IPS-18c (cell line): ENCODE data around the gene MRTFB.

Source experiments
- H3K4me3 ChIP-seq: 2 replicates; pipeline ENCODE4 v1.7.0; 2013; ENCODE audit warnings: low read depth, mild to moderate bottlenecking, low read length, moderate library complexity; ENCODE audit not compliant: insufficient read depth
- H3K9me3 ChIP-seq: one replicate; pipeline ENCODE4 v1.6.1; 2013; ENCODE audit warnings: mild to moderate bottlenecking, low read length, moderate library complexity; ENCODE audit not compliant: control insufficient read depth, insufficient read depth

MRTFB gene

DNA sequence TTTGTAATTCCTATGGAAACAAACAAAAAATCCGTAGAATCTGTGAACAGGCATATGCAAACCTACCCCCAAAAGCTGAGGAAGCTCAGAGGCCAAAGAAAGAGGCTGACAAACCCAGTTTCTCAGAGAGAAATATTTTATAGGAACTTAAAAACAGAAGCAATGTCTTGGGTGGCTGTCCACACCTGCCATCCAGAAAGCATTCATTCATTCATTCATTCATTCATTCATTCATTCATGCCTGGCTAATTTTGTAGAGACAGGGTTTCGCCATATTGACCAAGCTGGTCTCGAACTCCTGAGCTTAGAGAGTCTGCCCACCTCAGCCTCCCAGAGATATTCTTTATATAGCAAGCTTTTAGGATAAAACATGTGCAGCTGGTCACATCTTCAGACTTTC lies 154.3 kb downstream of the MRTFB start:
- H3K9me3 ChIP-seq, result no peaks in the 10 kb centered on the region
- H3K4me3 ChIP-seq, result no peak overlapping the region

DNA sequence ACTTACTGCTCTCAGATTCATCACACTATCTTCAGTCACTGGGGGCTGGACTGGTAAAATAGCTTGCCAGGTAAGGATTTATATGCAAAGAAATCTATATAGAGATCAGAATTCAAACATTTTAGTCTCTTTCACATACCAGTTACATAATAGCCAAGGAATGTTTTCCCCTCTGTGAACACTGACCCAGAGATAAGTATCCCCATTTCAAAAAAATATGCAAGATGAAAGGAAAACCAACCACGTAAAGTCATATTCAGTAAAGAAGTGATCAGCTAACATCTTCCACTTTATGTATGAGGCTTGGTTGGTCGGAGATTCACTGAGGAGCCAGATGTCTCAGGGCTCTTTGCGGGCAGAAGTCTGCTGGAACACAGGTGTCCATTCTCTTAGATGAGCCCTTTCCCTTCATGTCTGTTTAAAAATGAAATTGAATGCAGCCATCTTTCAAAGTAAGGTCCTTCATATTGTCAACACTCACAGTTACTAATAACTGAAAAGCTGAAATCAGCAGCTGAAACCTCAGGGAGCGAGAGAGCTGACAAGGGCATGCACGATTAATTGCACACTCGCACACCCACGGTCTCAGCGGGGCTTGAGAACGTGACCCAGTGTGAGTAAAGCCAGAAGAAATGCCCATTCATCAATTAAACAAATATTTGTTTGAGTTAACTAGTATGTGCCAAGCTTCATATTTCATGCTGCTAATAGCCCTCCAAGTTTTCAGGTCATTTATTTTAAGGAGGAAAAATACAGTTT lies 161.2 kb downstream of the MRTFB start:
- Histone ChIP-seq H3K9me3 (no peaks in the 10 kb centered on the region), H3K4me3 (no peak overlapping the region)

DNA sequence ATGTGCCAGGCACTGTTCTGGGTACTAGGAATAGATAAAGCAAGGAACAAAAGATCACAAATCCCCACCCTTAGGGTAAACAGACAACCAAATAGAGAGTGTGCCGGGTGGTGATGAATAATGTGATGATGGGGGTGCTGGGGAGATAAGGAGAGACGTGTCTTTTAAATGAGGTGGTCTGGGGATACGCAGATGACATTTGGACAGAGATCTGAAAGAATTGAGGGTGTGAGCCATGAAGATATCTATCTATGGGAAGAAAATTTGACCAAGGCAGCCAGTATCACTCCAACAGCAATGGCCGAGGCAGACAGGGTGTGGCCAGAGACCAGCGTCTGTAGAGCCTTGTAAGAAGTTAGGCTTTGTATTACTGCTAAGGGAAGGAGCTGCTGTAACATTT lies 165.3 kb downstream of the MRTFB start:
- H3K9me3 ChIP-seq, result no peaks in the 10 kb centered on the region
- H3K4me3 ChIP-seq, result no peak overlapping the region

- H3K4me3 ChIP-seq, result no peak overlapping the region
These were observed 167.6 kb downstream of the MRTFB start for GRCh38 chr16:14238756-14239155.

GRCh38 chr16:14239791-14240190 lies 168.7 kb downstream of the MRTFB start:
- Histone ChIP-seq H3K4me3 (no peak overlapping the region), H3K9me3 (no peaks in the 10 kb centered on the region)

More at GRCh38 chr16:14238756-14239155, 167.6 kb downstream of the MRTFB start:
- no peaks in the 10 kb centered on the region for H3K9me3 ChIP-seq

- H3K9me3 ChIP-seq, result no peaks in the 10 kb centered on the region
- H3K4me3 ChIP-seq, result no peak overlapping the region
These were observed 169.2 kb downstream of the MRTFB start for GRCh38 chr16:14240219-14240843.

DNA sequence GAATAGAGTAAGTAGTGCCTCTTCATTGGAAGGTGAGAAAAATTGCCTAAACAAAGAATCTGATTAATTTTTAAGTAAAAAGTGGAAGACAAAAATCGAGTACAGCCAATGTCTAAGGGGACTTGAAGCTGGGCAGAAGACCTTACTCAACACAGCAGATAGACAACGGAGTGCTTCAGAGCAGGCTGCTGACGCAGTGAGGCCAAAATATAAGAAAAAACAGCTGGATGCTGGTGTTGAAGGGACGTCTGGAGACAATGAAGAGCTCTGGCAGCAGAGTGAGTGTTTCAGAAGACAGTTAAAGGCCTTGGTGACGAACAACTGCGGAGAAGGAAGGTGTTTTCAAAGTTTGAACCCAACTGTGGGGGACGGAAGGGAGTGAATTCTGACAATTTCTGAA lies 169.8 kb downstream of the MRTFB start:
- no peaks in the 10 kb centered on the region for H3K9me3 ChIP-seq

DNA sequence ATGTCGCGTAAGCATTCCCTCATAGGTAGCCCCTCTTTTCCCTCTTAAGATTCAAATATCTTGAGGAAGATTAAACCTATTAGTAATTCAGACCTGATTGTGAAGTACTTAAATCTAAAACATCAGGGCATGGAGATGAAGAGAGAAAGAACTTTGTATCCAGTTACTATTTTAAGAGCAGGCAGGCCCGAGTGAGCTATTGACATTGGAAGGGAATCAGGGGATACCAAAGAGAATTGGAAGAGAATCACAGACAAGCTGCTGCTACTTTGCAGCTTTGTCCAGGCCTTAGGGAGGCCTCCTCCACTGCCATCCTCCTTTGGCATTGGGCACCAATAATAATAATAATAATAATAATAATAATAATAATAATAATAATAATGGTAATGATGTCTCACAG lies 170.5 kb downstream of the MRTFB start:
- Histone ChIP-seq H3K4me3 (no peak overlapping the region), H3K9me3 (no peaks in the 10 kb centered on the region)

More for the DNA sequence above, 169.8 kb downstream of the MRTFB start:
- H3K4me3 ChIP-seq, result no peak overlapping the region

GRCh38 chr16:14242769-14243168 lies 171.7 kb downstream of the MRTFB start:
- Histone ChIP-seq H3K4me3 (no peak overlapping the region), H3K9me3 (no peaks in the 10 kb centered on the region)

GRCh38 chr16:14244196-14245010 lies 173.3 kb downstream of the MRTFB start:
- H3K4me3 ChIP-seq, result no peak overlapping the region
- no peaks in the 10 kb centered on the region for H3K9me3 ChIP-seq

- no peak overlapping the region for H3K4me3 ChIP-seq
- H3K9me3 ChIP-seq, result no peaks in the 10 kb centered on the region
These were observed 177.7 kb downstream of the MRTFB start for GRCh38 chr16:14248791-14249190.

GRCh38 chr16:14249291-14250032 lies 178.3 kb downstream of the MRTFB start:
- Histone ChIP-seq H3K4me3 (no peak overlapping the region), H3K9me3 (no peaks in the 10 kb centered on the region)

GRCh38 chr16:14251419-14251818 lies 180.3 kb downstream of the MRTFB start:
- no peak overlapping the region for H3K4me3 ChIP-seq
- no peaks in the 10 kb centered on the region for H3K9me3 ChIP-seq

GRCh38 chr16:14252860-14253259 lies 181.7 kb downstream of the MRTFB start:
- Histone ChIP-seq H3K4me3 (no peak overlapping the region), H3K9me3 (no peaks in the 10 kb centered on the region)

DNA sequence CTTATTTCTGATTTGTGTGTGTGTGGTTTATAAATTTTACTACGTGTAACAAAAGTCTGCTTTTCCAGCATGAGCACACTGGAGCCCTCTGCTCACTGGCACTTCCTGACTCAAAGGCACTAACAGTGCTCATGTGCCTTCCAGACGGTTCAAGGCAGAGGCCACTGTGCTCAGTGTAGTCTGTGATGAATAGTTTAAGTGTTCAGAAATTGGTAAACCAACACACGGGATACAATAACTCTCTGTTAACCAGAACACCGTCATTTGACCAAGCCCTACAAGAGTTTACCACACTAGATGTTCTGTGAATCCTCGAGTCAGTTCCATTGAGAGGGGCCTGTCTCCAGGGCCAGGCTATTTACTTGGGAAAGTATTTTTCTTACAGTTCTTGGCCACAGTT lies 191.9 kb downstream of the MRTFB start:
- Histone ChIP-seq H3K9me3 (no peaks in the 10 kb centered on the region), H3K4me3 (no peak overlapping the region)

- H3K9me3 ChIP-seq, result no peaks in the 10 kb centered on the region
- no peak overlapping the region for H3K4me3 ChIP-seq
These were observed 192.7 kb downstream of the MRTFB start for GRCh38 chr16:14263769-14264168.

- H3K4me3 ChIP-seq, result no peak overlapping the region
- no peaks in the 10 kb centered on the region for H3K9me3 ChIP-seq
These were observed 193.3 kb downstream of the MRTFB start for GRCh38 chr16:14264327-14264943.
